Stimulated activated CD8-positive, alpha-beta memory T cell treated with anti-CD3 and anti-CD28 coated beads, Interleukin-7, amount 100 ng/mL, for 4 hours (primary cell): ENCODE measurements around the gene COL13A1.

Source experiments
- DNase-seq, 2 donors: peaks; one replicate each; pipeline ENCODE4 v3.0.0-alpha.2; 2020; ENCODE audit warnings: low read depth in 2 of 2

COL13A1 gene

GRCh38 chr10:69885379-69886013 is 83.8 kb downstream of the COL13A1 start:
- DNase-seq: no peak

- DNase-seq: no peak
Measured at GRCh38 chr10:69888882-69889584, 87.3 kb downstream of the COL13A1 start.

GRCh38 chr10:69890065-69890847 is 88.5 kb downstream of the COL13A1 start:
- DNase-seq: no peak

- no peak for DNase-seq
Measured at GRCh38 chr10:69891057-69891617, 89.4 kb downstream of the COL13A1 start.

GRCh38 chr10:69892406-69892805 is 90.7 kb downstream of the COL13A1 start:
- DNase-seq: no peak

- DNase-seq: no peak
Measured at GRCh38 chr10:69892816-69893215, 91.1 kb downstream of the COL13A1 start.

- no peak for DNase-seq
Measured at GRCh38 chr10:69893271-69893900, 91.7 kb downstream of the COL13A1 start.

GRCh38 chr10:69894156-69894555 is 92.5 kb downstream of the COL13A1 start:
- DNase-seq: no peak

- no peak for DNase-seq
Measured at GRCh38 chr10:69895759-69896158, 94.1 kb downstream of the COL13A1 start.

- no peak for DNase-seq
Measured at GRCh38 chr10:69896606-69897231, 95.0 kb downstream of the COL13A1 start.

- no peak for DNase-seq
Measured at GRCh38 chr10:69897432-69897831, 95.7 kb downstream of the COL13A1 start.

- no peak for DNase-seq
Measured at GRCh38 chr10:69897999-69898398, 96.3 kb downstream of the COL13A1 start.

GRCh38 chr10:69898524-69898923 is 96.8 kb downstream of the COL13A1 start:
- no peak for DNase-seq

- DNase-seq: no peak
Measured at GRCh38 chr10:69898941-69899340, 97.2 kb downstream of the COL13A1 start.

GRCh38 chr10:69899727-69900595 is 98.3 kb downstream of the COL13A1 start:
- DNase-seq: no peak

- DNase-seq: no peak
Measured at GRCh38 chr10:69901022-69901421, 99.3 kb downstream of the COL13A1 start.

- DNase-seq: no peak
Measured at GRCh38 chr10:69901628-69902505, 100.2 kb downstream of the COL13A1 start.

GRCh38 chr10:69902835-69903535 is 101.3 kb downstream of the COL13A1 start:
- no peak for DNase-seq

GRCh38 chr10:69904533-69904932 is 102.8 kb downstream of the COL13A1 start:
- DNase-seq: no peak
